ENCODE measurements around the gene NKX6-1. TPM values are rescaled to one million over a fixed set of nuclear protein-coding genes. Genes with fewer than 3 reads are reported as not detected.
A peak's percentile ranks its signal among the peaks of the same experiment; 100 is the strongest.

The NKX6-1 gene
- polyA plus RNA-seq (ENCODE audit: low read depth in 6 of 6), result not detected

GRCh38 chr4:84498935-84499623, at the start of gene NKX6-1:
Gene NKX6-1, minus strand, starts transcription at chr4:84499292. Its CDS starts 1,064 bp downstream, at chr4:84498228.
- Mint-ChIP-seq H3K36me3 (peaks cover 14 to 36% of the 10 kb centered on the region in 2 donors), H3K9me3 (peaks cover 0 to 73% (median 29%) of the 10 kb centered on the region in 7 donors), H3K4me1 (peaks cover 14 to 28% (median 25%) of the 10 kb centered on the region in 3 donors), H3K4me3 (peak within 1 kb of the TSS; percentile 74 to 90 (median 83)), H3K27ac (peak within 1 kb of the TSS in 4 of 6 donors; percentile 68 to 92 (median 82)), H3K27me3 (peaks cover 75 to 84% (median 80%) of the 10 kb centered on the region in 3 donors)
- ATAC-seq (ENCODE audit: low read depth in 2 of 2) (peak; percentile 48 to 50), DNase-seq (no peak)

- H3K36me3 Mint-ChIP-seq, result no peaks in the 10 kb centered on the region
- DNase-seq, result no peak
- H3K27me3 Mint-ChIP-seq, result peaks cover 8 to 18% (median 16%) of the 10 kb centered on the region in 3 donors
- ATAC-seq (ENCODE audit: low read depth in 2 of 2), result no peak
- no peak overlapping the region for H3K4me3 Mint-ChIP-seq
- no peaks in the 10 kb centered on the region for H3K4me1 Mint-ChIP-seq
- no peak overlapping the region for H3K27ac Mint-ChIP-seq
- H3K9me3 Mint-ChIP-seq, result peaks cover 0 to 2% (median 0%) of the 10 kb centered on the region in 7 donors
Observed at GRCh38 chr4:84547211-84547610, 48.1 kb upstream of the NKX6-1 start.

- Mint-ChIP-seq H3K36me3 (no peaks in the 10 kb centered on the region), H3K9me3 (peaks cover 0 to 2% (median 0%) of the 10 kb centered on the region in 7 donors), H3K4me1 (no peaks in the 10 kb centered on the region), H3K27me3 (peaks cover 8 to 18% (median 16%) of the 10 kb centered on the region in 3 donors), H3K27ac (no peak overlapping the region), H3K4me3 (no peak overlapping the region)
- no peak for DNase-seq
- no peak for ATAC-seq (ENCODE audit: low read depth in 2 of 2)
Observed at GRCh38 chr4:84545093-84545492, 46.0 kb upstream of the NKX6-1 start.

- H3K36me3 Mint-ChIP-seq, result no peaks in the 10 kb centered on the region
- DNase-seq, result no peak
- H3K27me3 Mint-ChIP-seq, result peaks cover 7 to 35% (median 13%) of the 10 kb centered on the region in 3 donors
- H3K4me3 Mint-ChIP-seq, result no peak overlapping the region
- no peaks in the 10 kb centered on the region for H3K4me1 Mint-ChIP-seq
- H3K9me3 Mint-ChIP-seq, result peaks cover 0 to 19% (median 6%) of the 10 kb centered on the region in 7 donors
- ATAC-seq (ENCODE audit: low read depth in 2 of 2), result no peak
- H3K27ac Mint-ChIP-seq, result peak overlapping the region in 1 of 6 donors; percentile 65
Observed at GRCh38 chr4:84535901-84536300, 36.8 kb upstream of the NKX6-1 start.

- no peaks in the 10 kb centered on the region for H3K4me1 Mint-ChIP-seq
- H3K4me3 Mint-ChIP-seq, result no peak overlapping the region
- no peaks in the 10 kb centered on the region for H3K36me3 Mint-ChIP-seq
- H3K27ac Mint-ChIP-seq, result no peak overlapping the region
- ATAC-seq (ENCODE audit: low read depth in 2 of 2), result no peak
- peaks cover 0 to 19% (median 5%) of the 10 kb centered on the region in 7 donors for H3K9me3 Mint-ChIP-seq
- no peak for DNase-seq
- H3K27me3 Mint-ChIP-seq, result peaks cover 16 to 47% (median 22%) of the 10 kb centered on the region in 3 donors
Observed at GRCh38 chr4:84531689-84532088, 32.6 kb upstream of the NKX6-1 start.

GRCh38 chr4:84530871-84531270, 31.8 kb upstream of the NKX6-1 start:
- Mint-ChIP-seq H3K36me3 (no peaks in the 10 kb centered on the region), H3K27ac (no peak overlapping the region), H3K27me3 (peaks cover 21 to 55% (median 29%) of the 10 kb centered on the region in 3 donors), H3K4me1 (no peaks in the 10 kb centered on the region), H3K4me3 (no peak overlapping the region), H3K9me3 (peaks cover 0 to 19% (median 5%) of the 10 kb centered on the region in 7 donors)
- ATAC-seq (ENCODE audit: low read depth in 2 of 2), result no peak
- no peak for DNase-seq

- Mint-ChIP-seq H3K4me1 (no peaks in the 10 kb centered on the region), H3K27ac (no peak overlapping the region), H3K27me3 (peaks cover 22 to 59% (median 29%) of the 10 kb centered on the region in 3 donors), H3K4me3 (no peak overlapping the region), H3K9me3 (peaks cover 0 to 19% (median 5%) of the 10 kb centered on the region in 7 donors), H3K36me3 (no peaks in the 10 kb centered on the region)
- DNase-seq, result no peak
- ATAC-seq (ENCODE audit: low read depth in 2 of 2), result no peak
Observed at GRCh38 chr4:84530454-84530853, 31.4 kb upstream of the NKX6-1 start.

- peaks cover 0 to 19% (median 5%) of the 10 kb centered on the region in 7 donors for H3K9me3 Mint-ChIP-seq
- no peaks in the 10 kb centered on the region for H3K36me3 Mint-ChIP-seq
- H3K4me3 Mint-ChIP-seq, result no peak overlapping the region
- H3K27me3 Mint-ChIP-seq, result peaks cover 22 to 58% (median 28%) of the 10 kb centered on the region in 3 donors
- H3K27ac Mint-ChIP-seq, result no peak overlapping the region
- H3K4me1 Mint-ChIP-seq, result no peaks in the 10 kb centered on the region
- DNase-seq (no peak), ATAC-seq (ENCODE audit: low read depth in 2 of 2) (no peak)
Observed at GRCh38 chr4:84529169-84529751, 30.2 kb upstream of the NKX6-1 start.

GRCh38 chr4:84527391-84527790, 28.3 kb upstream of the NKX6-1 start:
- Mint-ChIP-seq H3K4me1 (no peaks in the 10 kb centered on the region), H3K36me3 (no peaks in the 10 kb centered on the region), H3K9me3 (peaks cover 0 to 5% (median 2%) of the 10 kb centered on the region in 7 donors), H3K27me3 (peaks cover 27 to 50% (median 28%) of the 10 kb centered on the region in 3 donors), H3K4me3 (no peak overlapping the region), H3K27ac (no peak overlapping the region)
- DNase-seq, result no peak
- ATAC-seq (ENCODE audit: low read depth in 2 of 2), result no peak

- no peak for ATAC-seq (ENCODE audit: low read depth in 2 of 2)
- Mint-ChIP-seq H3K36me3 (no peaks in the 10 kb centered on the region), H3K4me1 (no peaks in the 10 kb centered on the region), H3K27me3 (peaks cover 48 to 54% (median 52%) of the 10 kb centered on the region in 3 donors), H3K4me3 (no peak overlapping the region), H3K9me3 (peaks cover 0 to 5% (median 0%) of the 10 kb centered on the region in 7 donors), H3K27ac (no peak overlapping the region)
- DNase-seq, result no peak
Observed at GRCh38 chr4:84515075-84515474, 16.0 kb upstream of the NKX6-1 start.

GRCh38 chr4:84512277-84512676, 13.2 kb upstream of the NKX6-1 start:
- DNase-seq (no peak), ATAC-seq (ENCODE audit: low read depth in 2 of 2) (no peak)
- Mint-ChIP-seq H3K9me3 (peaks cover 0 to 5% (median 0%) of the 10 kb centered on the region in 7 donors), H3K36me3 (no peaks in the 10 kb centered on the region), H3K27ac (no peak overlapping the region), H3K4me3 (no peak overlapping the region), H3K27me3 (peaks cover 52 to 56% (median 54%) of the 10 kb centered on the region in 3 donors), H3K4me1 (no peaks in the 10 kb centered on the region)

- Mint-ChIP-seq H3K27me3 (peaks cover 49 to 54% (median 50%) of the 10 kb centered on the region in 3 donors), H3K4me1 (no peaks in the 10 kb centered on the region), H3K4me3 (no peak overlapping the region), H3K27ac (no peak overlapping the region), H3K9me3 (peaks cover 0 to 5% (median 0%) of the 10 kb centered on the region in 7 donors), H3K36me3 (no peaks in the 10 kb centered on the region)
- ATAC-seq (ENCODE audit: low read depth in 2 of 2) (no peak), DNase-seq (no peak)
Observed at GRCh38 chr4:84511703-84512102, 12.6 kb upstream of the NKX6-1 start.

- Mint-ChIP-seq H3K36me3 (peaks cover 0 to 1% of the 10 kb centered on the region in 2 donors), H3K4me1 (no peaks in the 10 kb centered on the region), H3K27ac (no peak overlapping the region), H3K4me3 (no peak overlapping the region), H3K9me3 (peaks cover 0 to 14% (median 0%) of the 10 kb centered on the region in 7 donors), H3K27me3 (peaks cover 58 to 61% (median 58%) of the 10 kb centered on the region in 3 donors)
- DNase-seq (no peak), ATAC-seq (ENCODE audit: low read depth in 2 of 2) (no peak)
Observed at GRCh38 chr4:84507941-84508340, 8.8 kb upstream of the NKX6-1 start.

GRCh38 chr4:84504821-84505220, 5.7 kb upstream of the NKX6-1 start:
- Mint-ChIP-seq H3K27ac (no peak overlapping the region), H3K9me3 (peaks cover 0 to 43% (median 19%) of the 10 kb centered on the region in 7 donors), H3K27me3 (peaks cover 74 to 76% (median 74%) of the 10 kb centered on the region in 3 donors)

More at GRCh38 chr4:84504821-84505220, 5.7 kb upstream of the NKX6-1 start:
- ATAC-seq (ENCODE audit: low read depth in 2 of 2) (no peak), DNase-seq (no peak)
- Mint-ChIP-seq H3K36me3 (peaks cover 8 to 18% of the 10 kb centered on the region in 2 donors), H3K4me1 (peaks cover 0 to 4% (median 2%) of the 10 kb centered on the region in 3 donors), H3K4me3 (no peak overlapping the region)

All from naive B cell (primary cell).